ENCODE data around the gene SCIMP. TPM values are rescaled to one million over a fixed set of nuclear protein-coding genes. Genes with fewer than 3 reads are reported as not detected.

Gene SCIMP
- total RNA-seq, 1 experiment from 2014 or later = not detected

GRCh38 chr17:5283571-5284315 is 49.1 kb upstream of the SCIMP start (continued):
- TF ChIP-seq REST (IDR thresholded peaks at IDR 0.05; ENCODE audit: low read depth) (no peak), POLR2AphosphoS5 (IDR thresholded peaks at IDR 0.05; ENCODE audit: low read depth, low read length) (no peak), SIN3A (IDR thresholded peaks at IDR 0.05; ENCODE audit: low read depth) (no peak), ATF3 (IDR thresholded peaks at IDR 0.05) (no peak), TCF7L2 (IDR thresholded peaks at IDR 0.05; ENCODE audit: borderline replicate concordance, extremely low read depth, insufficient read depth, insufficient read length) (no peak)

GRCh38 chr17:5282642-5283217 is 48.1 kb upstream of the SCIMP start:
- H2AFZ ChIP-seq (ENCODE audit: low read depth, low read length, poor library complexity, severe bottlenecking) = no peak overlapping the region
- H3K9me2 ChIP-seq (ENCODE audit: insufficient read depth) = no peaks in the 10 kb centered on the region
- RAD21 ChIA-PET (ENCODE audit: low non-redundant PET in 1 of 2, low total read pairs in 2 of 2, uncharacterized antibody in 2 of 2, unreplicated experiment in 2 of 2) = no interaction called here
- 0 out of 4 replicates have a peak, but pooled peaks cover 3% of the 10 kb centered on the region in 2 experiments for H3K36me3 ChIP-seq (ENCODE audit: control insufficient read depth in 1 of 2, insufficient read depth in 2 of 2, low read length in 2 of 2)
- peak overlapping the region; percentile 85 for H3K4me2 ChIP-seq (ENCODE audit: low read length)
- H3K4me3 ChIP-seq (replicated peaks in 1 of 2; ENCODE audit: low read depth in 1 of 2, low read length in 2 of 2) = peak overlapping the region; percentile 57 to 77
- no peak for DNase-seq (ENCODE audit: low read depth, low spot score)
- ATAC-seq = peak; percentile 58
- CTCF ChIA-PET = no interaction called here
- POLR2A ChIA-PET = no interaction called here
- no peaks in the 10 kb centered on the region for H3K27me3 ChIP-seq (ENCODE audit: insufficient read depth, low read length)
- intact Hi-C loops (cut with micrococcal nuclease) = no loop called here
- peaks cover 12 to 21% of the 10 kb centered on the region in 2 experiments for H3K4me1 ChIP-seq (ENCODE audit: control insufficient read depth in 1 of 2, insufficient read depth in 2 of 2, low read length in 2 of 2)
- peaks cover 5% of the 10 kb centered on the region; the same call in 1 of the 2 replicates for H4K20me1 ChIP-seq (ENCODE audit: insufficient read depth)
- peak overlapping the region; percentile 75 for H3K9ac ChIP-seq (ENCODE audit: low read length)
- H3K27ac ChIP-seq (ENCODE audit: low read depth, low read length) = peak overlapping the region; percentile 59
- TSS peak; percentile 57 for BruUV-seq (replicated peaks)
- TF ChIP-seq, protein P1, sequence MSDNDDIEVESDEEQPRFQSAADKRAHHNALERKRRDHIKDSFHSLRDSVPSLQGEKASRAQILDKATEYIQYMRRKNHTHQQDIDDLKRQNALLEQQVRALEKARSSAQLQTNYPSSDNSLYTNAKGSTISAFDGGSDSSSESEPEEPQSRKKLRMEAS (IDR thresholded peaks at IDR 0.05) = 0 out of 2 replicates have a peak, but pooled peaks have one; percentile 21
- TF ChIP-seq ZFX (IDR thresholded peaks at IDR 0.05) = peak; percentile 25; the same call in 1 of the 2 replicates
- TF ChIP-seq YY1 (IDR thresholded peaks at IDR 0.05; ENCODE audit: extremely low read depth, insufficient replicate concordance, low read depth, low read length) = no peak
- no peaks in the 10 kb centered on the region for H3K9me3 ChIP-seq (ENCODE audit: control insufficient read depth in 1 of 2, insufficient read depth in 1 of 2, low read depth in 1 of 2, low read length in 2 of 2)
- H3K79me2 ChIP-seq (ENCODE audit: insufficient read depth, low read length) = peaks cover 52% of the 10 kb centered on the region

Data from HCT116 (cell line).